Retinal pigment epithelial cell (primary cell): Measurements from ENCODE around the gene RNF207.

Source experiments
- DNase-seq: peaks from one replicate; pipeline ENCODE4 v3.0.0-alpha.2; 2010; ENCODE audit warnings: low read depth
- H3K4me3 ChIP-seq: 2 replicates; pipeline ENCODE4 v1.5.1; 2011; ENCODE audit warnings: mild to moderate bottlenecking, low read length, control low read depth, moderate library complexity
- CTCF ChIP-seq: conservative IDR thresholded peaks from 2 replicates; pipeline ENCODE4 v1.5.1; 2011; ENCODE audit warnings: low read depth, low read length, control low read depth, inconsistent platforms

Gene RNF207

GRCh38 chr1:6269720-6270400 is 63.9 kb downstream of the RNF207 start:
- no peak for TF ChIP-seq CTCF
- DNase-seq = no peak
- no peak overlapping the region for H3K4me3 ChIP-seq

- no peak for TF ChIP-seq CTCF
- DNase-seq = no peak
- H3K4me3 ChIP-seq = no peak overlapping the region
These were observed 64.5 kb downstream of the RNF207 start for GRCh38 chr1:6270401-6270800.
